M059J (cell line): ENCODE results near the gene HOXA2. TPM values are rescaled to one million over a fixed set of nuclear protein-coding genes. Genes with fewer than 3 reads are reported as not detected.
A peak's percentile ranks its signal among the peaks of the same experiment; 100 is the strongest.

Experiments used
- DNase-seq: peaks from one replicate; pipeline ENCODE4 v3.0.0-alpha.2; 2012; ENCODE audit warnings: low read depth
- total RNA-seq: library from RNA; depleted of rRNA; stranded (reverse); fragments of >200 nt; shearing (Covaris generic); gene quantifications from 2 replicates; pipeline ENCODE4 v1.2.3, GENCODE V29; 2014

Gene HOXA2
- total RNA-seq, 1 experiment from 2014 or later = 1.7 TPM

DNA sequence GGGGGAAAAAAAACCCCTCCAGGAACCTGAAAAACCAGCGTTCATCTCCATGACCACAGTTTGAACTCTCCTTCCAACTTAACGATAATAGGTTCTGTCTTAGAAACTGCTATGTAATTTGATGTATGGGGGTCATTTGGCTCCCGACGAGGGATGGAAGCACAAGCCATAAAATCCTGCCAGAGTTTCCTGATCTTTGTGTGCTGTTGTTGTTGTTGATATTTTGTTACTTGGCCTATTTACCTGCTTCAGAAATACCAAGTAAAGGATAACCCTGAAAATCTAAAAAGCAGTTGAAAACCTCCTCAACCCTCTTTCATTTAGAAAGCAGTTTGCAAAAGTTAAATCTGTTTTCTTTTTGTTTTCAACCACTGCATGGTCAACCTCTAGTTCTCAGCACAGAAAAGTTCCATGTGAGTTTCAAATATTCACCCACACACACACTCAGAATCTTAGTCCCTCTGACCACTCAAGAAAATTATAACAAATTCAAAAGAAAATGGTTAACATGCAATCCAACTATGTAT lies 9.3 kb upstream of the HOXA2 start:
- no peak for DNase-seq

DNA sequence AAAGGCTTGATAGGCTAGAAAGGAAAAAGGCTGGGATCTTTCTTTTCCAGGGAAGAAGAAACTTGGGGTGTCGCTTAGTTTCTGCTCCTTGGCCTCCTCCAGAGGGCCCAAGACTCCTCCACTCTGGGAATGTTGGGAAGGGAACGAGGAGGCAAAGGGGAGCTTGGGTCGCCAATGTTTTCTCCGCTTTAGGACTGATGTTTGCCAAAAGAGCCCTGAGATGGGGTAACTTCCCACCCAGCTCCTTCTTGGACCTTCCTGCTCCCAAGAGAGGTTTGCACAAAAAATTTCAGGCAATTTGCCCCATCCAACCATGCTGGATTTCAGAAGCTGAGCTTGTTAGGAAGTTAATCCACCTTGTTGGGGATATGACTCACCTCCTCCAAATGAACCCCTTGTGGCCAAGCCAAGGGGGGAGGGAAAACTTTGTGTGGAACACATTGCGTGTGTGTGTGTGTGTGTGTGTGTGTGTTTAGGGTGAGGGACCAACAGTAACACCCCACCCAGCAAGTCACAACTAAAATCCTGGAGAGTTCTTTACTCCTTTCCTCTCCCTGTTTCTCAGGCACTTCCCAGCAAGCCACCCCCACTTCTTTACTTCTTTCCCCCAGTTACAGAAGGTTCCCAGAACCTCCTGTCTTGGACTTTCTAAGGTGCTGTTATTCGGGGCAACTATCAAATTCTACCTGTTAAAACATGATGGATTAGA lies 8.7 kb upstream of the HOXA2 start:
- DNase-seq = peak; percentile 92

DNA sequence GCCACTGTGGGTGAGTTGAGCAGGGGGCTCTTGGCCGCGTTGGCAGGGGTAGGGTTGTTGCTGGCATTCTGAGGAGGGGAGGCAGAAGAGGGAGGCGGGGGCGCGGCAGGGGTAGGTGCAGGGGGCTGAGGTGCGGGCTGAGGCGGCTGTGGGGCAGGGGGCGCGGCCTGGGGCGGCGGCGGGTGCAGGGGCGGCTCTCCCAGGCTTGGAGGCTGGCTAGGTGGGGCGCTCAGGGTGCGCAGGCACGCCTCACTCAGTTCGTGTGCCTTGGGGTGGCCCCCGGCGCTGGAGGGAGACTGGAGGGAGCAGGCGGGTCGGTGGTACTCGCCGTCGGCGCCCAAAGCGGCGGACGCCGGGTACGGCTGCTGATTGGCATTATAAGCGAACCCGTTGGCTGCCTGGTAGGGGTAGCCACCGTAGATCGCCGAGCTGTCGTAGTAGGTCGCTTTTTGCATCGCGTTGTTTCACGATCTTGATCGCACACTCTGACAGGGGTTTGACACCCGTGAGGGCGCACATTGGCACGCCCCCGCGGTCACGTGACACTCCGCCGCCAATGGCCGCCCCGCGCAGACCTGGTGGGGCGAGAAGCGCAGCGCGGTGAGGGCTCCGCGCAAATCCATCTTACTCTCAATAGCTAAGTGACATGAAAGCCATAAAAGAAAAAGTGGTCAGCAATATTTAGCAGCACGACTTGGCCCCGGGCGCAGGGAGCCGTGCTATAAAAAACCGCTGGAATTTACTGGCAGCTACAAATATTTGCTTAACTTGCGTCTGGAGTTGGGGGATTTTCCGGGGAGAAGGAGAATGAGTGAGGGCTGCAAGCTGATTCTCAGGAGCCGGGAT lies 7.9 kb upstream of the HOXA2 start:
- DNase-seq = peak; percentile 79

DNA sequence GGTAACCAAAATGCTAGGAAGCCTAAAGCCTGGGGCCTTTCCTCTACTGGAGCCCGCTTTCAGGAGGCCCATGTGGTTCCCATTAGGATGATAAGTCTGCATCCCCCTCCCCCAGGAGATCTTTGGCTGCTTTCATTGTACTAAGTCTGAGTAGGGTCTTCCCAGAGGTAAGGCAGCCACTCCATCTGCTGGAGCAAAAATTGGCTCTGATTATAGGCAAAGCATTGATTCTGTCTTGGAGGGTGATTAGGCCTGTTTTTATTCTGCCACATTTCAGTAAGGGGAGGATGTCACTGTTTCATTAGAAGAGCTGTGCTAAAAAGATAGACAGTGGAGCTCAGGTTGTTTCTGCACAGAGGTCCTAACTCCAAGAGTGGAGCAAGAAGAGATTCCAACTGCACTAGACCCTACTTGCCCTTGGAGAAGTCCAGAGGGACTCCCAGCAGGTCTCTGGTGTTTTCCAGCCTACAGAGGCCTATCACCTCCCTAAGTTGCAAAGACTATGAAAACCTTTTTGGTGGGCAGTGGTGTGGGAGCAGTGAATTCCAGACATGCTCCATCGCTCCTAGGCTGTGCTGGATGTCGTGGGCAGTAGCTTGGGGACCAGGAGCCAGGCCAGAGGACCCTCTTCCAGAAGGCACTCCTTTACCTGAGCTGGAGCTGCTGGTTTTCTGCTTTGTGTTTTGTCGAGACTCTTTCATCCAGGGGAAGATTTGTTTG lies 7.1 kb upstream of the HOXA2 start:
- DNase-seq = no peak

- peak; percentile 37 for DNase-seq
These were observed 6.1 kb upstream of the HOXA2 start for GRCh38 chr7:27108390-27109127.

GRCh38 chr7:27107391-27108381 lies 5.2 kb upstream of the HOXA2 start:
- DNase-seq = no peak

DNA sequence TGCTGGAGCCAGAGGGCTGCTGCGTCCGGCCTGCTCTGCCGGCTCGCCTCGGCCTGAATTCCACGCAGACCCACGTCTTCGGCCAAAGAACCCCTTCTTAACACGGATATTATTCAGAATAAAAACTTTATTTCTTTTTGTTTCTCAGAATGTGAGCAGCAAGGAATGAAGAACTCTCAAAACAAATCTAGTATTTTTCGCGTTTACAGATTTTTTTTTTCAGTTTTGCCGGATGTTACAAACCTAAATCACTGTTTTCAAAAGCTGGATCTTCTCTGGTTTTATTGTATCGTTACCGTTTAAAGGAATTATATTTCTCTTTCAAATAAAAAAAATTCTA lies 4.4 kb upstream of the HOXA2 start:
- DNase-seq = no peak

GRCh38 chr7:27106181-27106900 lies 3.9 kb upstream of the HOXA2 start:
- no peak for DNase-seq

- no peak for DNase-seq
These were observed 3.0 kb upstream of the HOXA2 start for GRCh38 chr7:27105301-27106031.

GRCh38 chr7:27104341-27105058 lies 2.0 kb upstream of the HOXA2 start:
- DNase-seq = no peak

DNA sequence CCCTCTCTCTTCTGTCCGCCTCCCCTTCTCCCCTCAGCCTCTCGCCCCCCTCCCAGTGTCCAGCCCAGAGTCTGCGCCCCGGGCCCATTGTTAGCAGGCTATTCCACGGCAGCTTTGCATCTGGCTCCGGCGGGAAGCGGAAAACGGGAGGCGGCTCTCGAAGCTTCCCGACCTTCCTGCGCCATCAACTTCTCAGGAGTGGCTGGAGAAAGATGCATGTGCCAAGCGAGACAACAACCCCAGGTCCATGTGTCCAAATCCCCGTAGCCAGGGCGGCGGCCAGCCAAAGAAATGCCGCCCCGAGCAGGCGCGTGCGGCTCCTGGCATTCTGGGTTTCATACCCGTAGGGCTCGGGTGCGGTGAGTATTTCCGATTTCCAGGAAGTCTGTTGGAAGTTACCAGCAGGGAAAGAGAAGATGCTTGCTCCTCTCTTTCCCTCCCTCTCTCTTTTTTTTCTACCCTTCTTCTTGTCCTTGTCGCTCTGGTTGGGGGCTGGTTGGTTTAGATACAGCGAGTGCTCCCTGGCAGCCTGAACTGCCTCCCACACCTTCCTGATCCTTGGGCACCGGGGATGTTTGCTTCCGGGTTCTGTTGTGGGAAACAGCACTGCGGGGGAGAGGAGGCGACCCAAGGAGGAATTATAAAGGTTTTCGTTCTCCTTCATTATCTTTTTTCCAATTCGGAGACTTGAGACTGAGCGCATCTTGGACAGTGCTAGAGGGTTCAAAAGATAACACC lies 1.2 kb upstream of the HOXA2 start:
- peak; percentile 55 for DNase-seq

DNA sequence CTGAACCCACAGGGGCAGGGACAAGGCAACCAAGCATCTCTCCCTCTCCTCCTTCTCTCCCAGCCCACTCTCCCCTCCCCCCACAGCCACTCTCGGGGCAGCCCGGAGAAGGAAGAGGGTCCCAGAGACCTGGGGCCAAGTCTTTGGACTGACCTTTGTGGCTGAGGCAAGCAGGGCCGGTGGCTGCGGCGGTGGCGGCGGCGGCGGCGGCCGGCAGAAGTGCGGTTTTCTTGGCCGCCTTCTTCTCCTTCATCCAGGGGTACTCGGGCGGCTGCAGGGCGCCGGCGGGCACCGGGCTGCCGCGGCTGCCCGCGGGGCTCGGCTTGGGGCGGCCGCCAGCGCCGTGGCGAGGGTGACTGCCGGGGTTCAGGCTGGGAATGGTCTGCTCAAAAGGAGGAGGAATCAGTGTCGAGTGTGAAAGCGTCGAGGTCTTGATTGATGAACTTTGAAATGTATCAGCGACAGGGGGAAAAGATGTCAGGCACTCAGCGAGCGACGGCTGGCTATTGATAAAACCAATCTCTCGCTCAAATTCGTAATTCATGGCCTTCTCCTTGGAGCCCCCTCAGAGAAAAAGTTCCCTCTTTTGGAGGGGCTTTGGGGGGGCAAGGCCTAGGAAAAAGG lies 414 bp downstream of the HOXA2 start:
- no peak for DNase-seq

- DNase-seq = peak; percentile 55
These were observed 1.1 kb downstream of the HOXA2 start for GRCh38 chr7:27101171-27101956.

DNA sequence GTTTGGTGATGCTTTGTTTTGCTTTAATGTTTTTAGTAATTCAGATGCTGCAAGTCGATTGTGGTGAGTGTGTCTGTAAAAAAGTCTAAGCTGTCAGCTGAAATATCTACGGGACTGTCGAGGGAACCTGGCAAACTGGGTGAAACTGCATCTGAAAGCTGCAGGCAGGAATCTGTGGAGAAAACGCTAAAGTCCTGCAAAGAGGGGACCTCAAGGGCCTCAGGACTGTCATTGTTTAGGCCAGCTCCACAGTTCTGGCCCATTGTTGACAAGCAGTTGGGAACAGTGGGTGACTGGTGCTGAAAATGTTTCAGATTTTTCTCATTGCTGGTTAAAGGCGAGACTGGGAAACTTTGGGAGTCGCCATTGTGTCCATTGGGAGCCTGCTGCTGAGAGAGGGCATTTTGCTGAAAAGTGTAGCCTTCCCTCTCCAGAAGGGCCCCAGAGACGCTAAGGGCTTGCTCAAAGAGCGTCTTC lies 1.8 kb downstream of the HOXA2 start:
- DNase-seq = no peak

GRCh38 chr7:27099453-27100370 lies 2.8 kb downstream of the HOXA2 start:
- DNase-seq = no peak
